Glomerular visceral epithelial cell (primary cell): ENCODE data around the gene ZC3H12C.
A peak's percentile ranks its signal among the peaks of the same experiment; 100 is the strongest.

ENCODE experiments used
- DNase-seq: peaks from one replicate; pipeline ENCODE4 v3.0.0-alpha.2; 2016; ENCODE audit errors: extremely low spot score

The ZC3H12C gene

GRCh38 chr11:110076371-110076965, 16.7 kb upstream of the ZC3H12C start:
- no peak for DNase-seq

GRCh38 chr11:110077346-110077745, 15.8 kb upstream of the ZC3H12C start:
- no peak for DNase-seq

- peak; percentile 44 for DNase-seq
Measured at GRCh38 chr11:110077831-110078325, 15.3 kb upstream of the ZC3H12C start.

- DNase-seq = no peak
Measured at GRCh38 chr11:110078923-110079544, 14.2 kb upstream of the ZC3H12C start.

DNA sequence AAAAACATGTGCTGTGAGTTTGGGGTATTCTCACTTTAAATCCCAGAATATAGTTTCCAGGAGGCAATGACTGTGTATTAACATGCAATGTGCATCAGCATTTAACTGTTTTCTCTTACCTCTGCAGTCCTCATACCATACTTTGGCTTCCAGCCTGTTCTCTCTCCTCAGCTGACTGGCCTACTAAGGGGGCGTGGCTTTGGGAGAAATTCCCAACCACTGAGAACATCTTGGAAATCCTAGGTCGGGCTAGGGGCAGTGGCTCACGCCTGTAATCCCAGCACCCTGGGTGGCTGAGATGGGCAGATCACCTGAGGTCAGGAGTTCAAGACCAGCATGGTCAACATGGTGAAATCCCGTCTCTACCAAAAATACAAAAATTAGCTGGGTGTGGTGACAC, 13.5 kb upstream of the ZC3H12C start:
- no peak for DNase-seq

GRCh38 chr11:110081462-110082376, 11.5 kb upstream of the ZC3H12C start:
- DNase-seq = no peak

- DNase-seq = no peak
Measured at GRCh38 chr11:110082899-110083298, 10.3 kb upstream of the ZC3H12C start.

DNA sequence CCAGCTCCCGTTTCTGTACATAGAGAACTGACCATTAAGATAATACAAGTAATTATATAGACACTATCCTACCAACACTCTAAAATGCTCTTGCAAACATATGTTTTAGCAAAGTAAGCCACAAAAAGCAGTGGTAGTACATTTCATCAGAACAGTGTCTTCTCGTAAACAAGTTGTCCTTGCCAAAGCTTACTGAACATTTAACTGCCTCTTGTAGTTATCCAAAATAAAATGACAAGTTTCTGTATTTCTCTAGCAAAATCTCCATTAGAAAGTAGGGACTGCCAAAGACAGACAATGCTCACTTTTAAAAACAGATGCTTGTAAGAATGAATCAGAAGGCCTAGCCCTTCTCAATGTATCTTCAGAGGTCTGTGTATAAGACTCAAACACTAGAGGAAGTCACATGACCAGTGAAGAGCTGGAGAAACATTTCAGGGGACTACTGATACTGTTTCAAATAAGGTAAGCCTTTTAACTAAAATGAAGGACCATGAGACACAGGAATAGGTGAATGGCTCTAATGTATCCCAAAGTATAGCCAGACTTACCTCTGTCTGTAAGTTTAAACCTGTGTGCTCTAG, 7.8 kb upstream of the ZC3H12C start:
- no peak for DNase-seq

GRCh38 chr11:110086892-110087309, 6.3 kb upstream of the ZC3H12C start:
- peak; percentile 81 for DNase-seq

DNA sequence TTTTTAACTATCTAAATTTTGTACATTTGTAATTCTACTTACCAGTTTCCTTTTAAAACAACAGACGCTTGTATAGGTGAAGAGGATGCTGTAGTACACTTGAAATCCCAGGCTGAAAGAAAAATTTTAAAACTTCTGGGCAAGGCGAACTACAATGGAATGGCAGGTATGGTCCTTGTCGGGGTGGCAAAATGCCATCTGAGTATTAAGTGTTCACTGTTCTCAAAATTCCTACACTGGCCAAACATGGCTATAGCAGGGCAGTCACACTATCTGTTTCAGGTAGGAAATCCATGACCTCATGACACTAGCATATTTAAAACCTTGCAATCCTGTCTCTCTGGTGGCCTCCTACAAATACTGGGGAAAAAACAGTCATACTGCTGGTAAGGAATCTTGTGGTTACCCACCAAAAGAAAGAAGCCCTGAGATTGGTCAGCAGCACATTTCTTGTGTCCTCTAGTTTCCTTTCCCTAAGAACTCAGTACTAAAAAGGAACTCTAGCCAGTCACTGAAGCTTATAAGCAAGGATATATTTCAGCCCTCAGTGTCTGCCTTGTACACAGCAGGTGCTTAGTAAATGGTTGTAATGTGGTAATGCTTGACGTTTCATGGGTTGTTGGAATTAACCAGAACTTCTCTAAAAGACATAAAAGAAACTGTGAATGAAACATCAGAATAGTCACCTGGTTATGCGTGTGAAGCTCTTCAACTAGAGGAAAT, 5.2 kb upstream of the ZC3H12C start:
- peak; percentile 86 for DNase-seq

DNA sequence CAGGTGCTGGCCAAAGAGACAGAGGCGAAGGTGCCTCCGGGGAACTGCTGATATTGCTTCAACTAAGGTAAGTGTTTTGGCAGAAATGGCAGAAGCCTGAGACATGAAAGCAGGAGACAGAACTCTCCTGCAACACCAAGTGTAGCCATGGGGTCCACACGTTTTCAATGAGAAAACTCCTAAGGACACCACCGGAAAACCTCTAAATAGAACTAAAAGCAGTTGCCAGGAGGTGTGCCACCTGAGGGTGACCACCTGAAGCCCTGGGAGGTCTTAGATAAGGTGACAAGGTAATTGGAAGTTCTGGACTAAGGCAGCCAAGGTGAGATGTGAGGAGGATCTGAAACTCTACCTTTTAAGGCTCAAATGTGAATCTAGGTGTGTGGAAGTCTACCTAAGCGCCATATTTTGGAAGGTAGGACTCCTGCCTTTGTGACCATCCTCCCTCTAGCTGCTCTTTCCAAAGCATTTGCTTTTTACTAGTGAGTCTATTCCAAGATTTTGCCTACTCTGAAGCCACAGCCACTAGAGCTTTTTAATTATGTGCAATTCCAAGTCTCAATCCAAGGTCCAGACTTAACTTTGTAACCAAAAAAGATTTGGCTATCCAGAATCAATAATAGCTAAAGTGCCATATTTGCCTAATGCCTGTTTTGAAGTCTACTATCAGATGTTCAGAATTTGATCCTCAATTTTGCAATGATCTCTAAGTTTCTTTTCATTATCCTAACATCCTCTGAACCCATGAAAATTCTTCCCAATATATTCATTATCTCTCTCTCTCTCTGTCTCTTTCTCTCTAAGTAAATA, 4.5 kb upstream of the ZC3H12C start:
- no peak for DNase-seq

GRCh38 chr11:110089617-110090282, 3.4 kb upstream of the ZC3H12C start:
- DNase-seq = no peak

DNA sequence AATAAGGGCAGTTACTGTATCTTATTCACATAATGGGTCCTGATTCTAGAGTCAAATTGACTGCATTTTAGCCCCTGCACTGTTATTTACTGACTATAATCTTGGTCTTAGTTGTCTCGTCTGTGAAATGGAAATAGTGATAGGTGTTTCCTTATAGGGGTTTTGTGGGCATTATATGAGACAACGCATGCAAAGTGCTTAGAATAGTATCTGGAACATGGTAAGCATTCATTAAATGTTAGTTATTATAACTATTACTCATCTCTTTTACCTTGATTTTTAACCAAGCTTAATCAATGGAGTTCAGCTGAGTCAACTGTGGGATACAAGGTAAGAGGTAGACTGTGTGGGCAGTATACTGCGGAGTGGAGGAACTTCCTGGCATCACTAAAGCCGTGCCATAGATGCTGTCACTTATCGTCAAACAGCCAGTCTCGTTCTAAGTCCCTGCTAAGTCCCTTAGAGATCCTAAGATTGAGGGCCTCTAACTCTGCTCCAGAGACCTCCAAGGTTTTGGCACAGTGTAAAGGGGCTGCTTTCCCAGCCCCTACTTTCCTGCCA, 2.6 kb upstream of the ZC3H12C start:
- DNase-seq = no peak

DNA sequence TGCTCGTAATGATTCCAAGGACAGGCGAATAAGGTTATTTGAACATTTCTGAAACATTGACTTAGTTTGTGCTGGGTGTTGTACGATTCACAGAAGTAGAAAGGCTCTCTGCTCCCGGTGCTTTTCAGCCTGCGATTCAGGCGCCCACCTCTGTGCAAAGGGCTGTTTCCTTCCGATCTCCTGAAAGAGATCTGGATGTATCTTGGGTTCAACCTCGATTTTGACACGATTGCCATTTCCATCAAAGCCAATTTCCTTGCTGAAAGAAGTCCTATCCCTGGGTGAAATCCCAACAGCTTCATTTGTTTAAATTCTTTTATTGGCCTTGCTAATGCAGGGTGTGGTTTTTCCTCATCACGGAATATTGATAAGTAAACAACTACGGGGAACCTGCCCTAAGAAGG, 1.1 kb upstream of the ZC3H12C start:
- no peak for DNase-seq

DNA sequence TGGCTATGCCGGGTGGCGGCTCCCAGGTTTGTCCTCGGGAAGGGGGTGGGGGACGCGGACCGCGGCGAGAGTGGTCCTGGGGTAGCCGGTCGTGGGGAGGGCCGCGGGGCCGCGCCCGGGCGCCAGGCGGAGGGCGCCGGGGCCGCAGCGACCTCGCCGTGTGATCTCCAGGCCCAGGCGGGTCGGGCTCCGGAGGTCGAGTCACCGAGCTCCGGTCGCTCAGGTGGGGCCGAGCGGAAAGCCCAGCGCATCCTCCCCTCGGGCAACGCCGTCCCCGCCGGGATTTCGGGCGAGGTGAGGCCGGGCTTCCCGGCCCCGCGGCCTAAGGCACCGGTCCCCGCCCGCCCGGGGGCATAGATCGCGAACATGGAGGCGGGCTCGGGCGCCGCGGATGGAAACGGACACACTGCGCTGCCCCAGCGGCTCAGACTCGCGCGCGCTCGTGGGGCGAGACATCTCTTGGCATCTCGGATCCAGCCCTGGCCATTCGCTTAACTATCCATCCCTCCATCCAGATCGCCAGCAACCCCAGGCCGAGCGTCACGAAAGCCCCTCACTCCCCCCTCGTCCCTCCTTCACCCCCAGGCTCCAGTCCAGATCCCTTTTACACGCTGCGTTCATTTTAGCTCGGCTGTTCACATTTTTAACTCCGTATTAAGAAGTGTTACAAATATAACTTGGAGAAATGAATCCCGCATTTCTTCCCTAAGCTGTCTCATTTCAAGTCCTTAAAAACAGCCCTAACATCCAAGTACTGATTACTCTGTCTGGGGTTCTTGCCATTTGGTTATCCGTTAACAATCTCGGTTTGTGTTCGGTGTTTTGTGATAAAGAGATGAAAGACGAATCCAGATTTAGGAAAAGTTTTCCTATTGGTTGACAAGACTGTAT, 460 bp downstream of the ZC3H12C start:
- DNase-seq = peak; percentile 47

DNA sequence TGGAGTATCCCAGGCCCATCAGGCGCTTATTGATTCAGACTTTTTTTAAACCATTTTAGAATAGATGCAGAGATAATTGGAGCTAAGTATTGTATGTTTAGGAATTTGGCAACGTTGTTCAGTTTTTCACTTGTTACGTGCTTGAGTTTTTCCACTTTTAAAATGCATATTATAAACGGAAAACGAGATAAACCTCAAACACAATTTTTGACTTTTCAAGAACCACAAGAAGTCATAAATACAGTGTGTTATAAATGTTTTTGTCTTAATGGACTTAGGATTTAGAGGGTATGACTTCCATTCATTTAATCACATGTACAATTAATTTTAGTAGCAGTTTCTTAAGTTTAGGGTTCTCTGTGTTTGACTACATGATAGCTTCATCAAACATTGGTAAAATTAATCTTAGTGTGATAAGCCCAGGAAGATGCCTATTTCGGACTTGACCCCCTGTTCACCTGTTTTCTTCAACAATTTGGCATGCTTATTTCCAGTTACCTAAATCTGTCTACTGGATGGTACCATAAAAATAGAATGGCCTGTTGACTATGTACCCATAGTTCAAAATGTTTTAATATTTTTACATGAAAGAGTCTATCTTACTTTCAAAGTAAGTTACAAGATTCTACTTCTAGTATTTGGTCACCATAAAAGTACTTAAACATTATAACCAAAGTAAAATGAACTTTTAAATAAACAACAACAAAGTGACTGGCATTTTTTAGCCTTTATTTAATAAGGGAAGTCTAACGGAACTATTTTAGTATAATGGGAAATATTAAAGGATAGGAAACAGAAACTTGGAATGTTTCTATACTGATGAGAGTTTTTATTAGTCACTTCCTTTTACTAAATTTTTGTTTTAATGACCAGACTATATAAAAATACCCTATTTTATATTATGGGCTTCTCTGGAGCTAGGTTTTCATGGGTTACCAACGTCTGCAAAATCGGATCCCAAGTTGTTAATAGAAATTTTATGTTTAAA, 1.4 kb downstream of the ZC3H12C start:
- DNase-seq = no peak

DNA sequence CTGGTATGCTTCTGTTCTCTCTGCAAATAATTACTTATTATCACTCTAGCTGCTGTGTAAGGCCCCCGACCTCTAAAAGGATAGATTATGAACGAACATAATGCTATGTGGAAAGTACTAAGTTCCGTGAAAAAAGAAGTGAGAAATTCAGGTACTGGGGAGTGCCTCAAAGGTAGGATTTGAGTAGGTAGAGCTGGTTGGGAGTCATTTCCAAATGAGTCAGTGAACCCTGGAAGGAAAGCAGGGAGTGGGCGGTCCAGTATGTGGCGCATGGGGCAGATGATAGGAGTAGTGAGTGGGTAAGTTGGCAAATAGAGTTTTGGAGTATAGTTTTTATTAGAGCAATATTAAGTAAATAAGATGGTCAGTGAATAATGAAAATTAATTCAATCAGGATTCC, 2.4 kb downstream of the ZC3H12C start:
- no peak for DNase-seq

DNA sequence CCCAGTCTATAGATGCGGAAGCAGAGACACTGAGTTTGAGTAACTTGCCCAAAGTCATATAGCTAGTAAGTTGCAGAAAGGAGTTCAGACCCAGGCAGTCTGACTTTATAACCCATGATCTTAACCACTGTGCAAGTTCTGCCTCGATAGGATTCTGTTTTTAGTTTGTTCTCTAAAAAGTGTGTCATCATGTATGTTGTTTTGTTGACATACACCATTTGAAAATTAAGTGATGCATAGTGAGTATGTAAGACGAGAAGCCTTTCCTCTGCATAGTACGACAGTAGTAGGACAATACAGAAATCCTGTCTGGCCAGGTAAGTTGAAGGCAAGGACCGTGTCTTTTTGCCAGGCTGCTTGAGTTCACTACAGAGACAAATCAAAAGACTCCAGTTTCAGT, 3.3 kb downstream of the ZC3H12C start:
- DNase-seq = no peak
